ENCODE data around the gene PLCB1. TPM values are rescaled to one million over a fixed set of nuclear protein-coding genes. Genes with fewer than 3 reads are reported as not detected.

Gene PLCB1
- total RNA-seq, 1 experiment from 2014 or later: 11.3 TPM

GRCh38 chr20:8388707-8389106, 256.6 kb downstream of the PLCB1 start (continued):
- TF ChIP-seq SMAD4 (CRISPR knock-in tag; IDR thresholded peaks at IDR 0.05): no peak
- TF ChIP-seq, protein P1, sequence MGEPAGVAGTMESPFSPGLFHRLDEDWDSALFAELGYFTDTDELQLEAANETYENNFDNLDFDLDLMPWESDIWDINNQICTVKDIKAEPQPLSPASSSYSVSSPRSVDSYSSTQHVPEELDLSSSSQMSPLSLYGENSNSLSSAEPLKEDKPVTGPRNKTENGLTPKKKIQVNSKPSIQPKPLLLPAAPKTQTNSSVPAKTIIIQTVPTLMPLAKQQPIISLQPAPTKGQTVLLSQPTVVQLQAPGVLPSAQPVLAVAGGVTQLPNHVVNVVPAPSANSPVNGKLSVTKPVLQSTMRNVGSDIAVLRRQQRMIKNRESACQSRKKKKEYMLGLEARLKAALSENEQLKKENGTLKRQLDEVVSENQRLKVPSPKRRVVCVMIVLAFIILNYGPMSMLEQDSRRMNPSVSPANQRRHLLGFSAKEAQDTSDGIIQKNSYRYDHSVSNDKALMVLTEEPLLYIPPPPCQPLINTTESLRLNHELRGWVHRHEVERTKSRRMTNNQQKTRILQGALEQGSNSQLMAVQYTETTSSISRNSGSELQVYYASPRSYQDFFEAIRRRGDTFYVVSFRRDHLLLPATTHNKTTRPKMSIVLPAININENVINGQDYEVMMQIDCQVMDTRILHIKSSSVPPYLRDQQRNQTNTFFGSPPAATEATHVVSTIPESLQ (CRISPR knock-in tag; IDR thresholded peaks at IDR 0.05): no peak
- TF ChIP-seq SOX15 (CRISPR knock-in tag; IDR thresholded peaks at IDR 0.05): no peak
- no peak for TF ChIP-seq FOXK1 (CRISPR knock-in tag; IDR thresholded peaks at IDR 0.05)
- TF ChIP-seq SP1 (CRISPR knock-in tag; conservative IDR thresholded peaks at IDR 0.05): no peak
- TF ChIP-seq GABPB1 (CRISPR knock-in tag; IDR thresholded peaks at IDR 0.05): no peak

GRCh38 chr20:8389381-8390036, 257.4 kb downstream of the PLCB1 start:
- Mint-ChIP-seq H3K9me3 (peaks cover 2% of the 10 kb centered on the region; the same call in 1 of the 2 replicates), H3K36me3 (no peaks in the 10 kb centered on the region), H3K27me3 (ENCODE audit: low read depth) (no peaks in the 10 kb centered on the region), H3K4me1 (peaks cover 7% of the 10 kb centered on the region), H3K27ac (no peak overlapping the region), H3K4me3 (no peak overlapping the region)
- no peak for TF ChIP-seq ELF4 (CRISPR knock-in tag; IDR thresholded peaks at IDR 0.05; ENCODE audit: low read depth)
- TF ChIP-seq, protein P2, sequence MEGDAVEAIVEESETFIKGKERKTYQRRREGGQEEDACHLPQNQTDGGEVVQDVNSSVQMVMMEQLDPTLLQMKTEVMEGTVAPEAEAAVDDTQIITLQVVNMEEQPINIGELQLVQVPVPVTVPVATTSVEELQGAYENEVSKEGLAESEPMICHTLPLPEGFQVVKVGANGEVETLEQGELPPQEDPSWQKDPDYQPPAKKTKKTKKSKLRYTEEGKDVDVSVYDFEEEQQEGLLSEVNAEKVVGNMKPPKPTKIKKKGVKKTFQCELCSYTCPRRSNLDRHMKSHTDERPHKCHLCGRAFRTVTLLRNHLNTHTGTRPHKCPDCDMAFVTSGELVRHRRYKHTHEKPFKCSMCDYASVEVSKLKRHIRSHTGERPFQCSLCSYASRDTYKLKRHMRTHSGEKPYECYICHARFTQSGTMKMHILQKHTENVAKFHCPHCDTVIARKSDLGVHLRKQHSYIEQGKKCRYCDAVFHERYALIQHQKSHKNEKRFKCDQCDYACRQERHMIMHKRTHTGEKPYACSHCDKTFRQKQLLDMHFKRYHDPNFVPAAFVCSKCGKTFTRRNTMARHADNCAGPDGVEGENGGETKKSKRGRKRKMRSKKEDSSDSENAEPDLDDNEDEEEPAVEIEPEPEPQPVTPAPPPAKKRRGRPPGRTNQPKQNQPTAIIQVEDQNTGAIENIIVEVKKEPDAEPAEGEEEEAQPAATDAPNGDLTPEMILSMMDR (IDR thresholded peaks at IDR 0.05): peak; percentile 22; the same call in 1 of the 2 replicates
- POLR2A ChIA-PET: no interaction called here
- CTCF ChIA-PET: interaction anchor here (0.8 to 1.6 kb wide), 4 partner anchors 9 to 333 kb away, joined by 3 to 5 read pairs (median 5); no protein-coding TSS in a partner anchor
- ATAC-seq (0 out of 2 replicates have a peak, but pooled peaks have one; percentile 26), DNase-seq (ENCODE audit: low spot score) (no peak)

DNA sequence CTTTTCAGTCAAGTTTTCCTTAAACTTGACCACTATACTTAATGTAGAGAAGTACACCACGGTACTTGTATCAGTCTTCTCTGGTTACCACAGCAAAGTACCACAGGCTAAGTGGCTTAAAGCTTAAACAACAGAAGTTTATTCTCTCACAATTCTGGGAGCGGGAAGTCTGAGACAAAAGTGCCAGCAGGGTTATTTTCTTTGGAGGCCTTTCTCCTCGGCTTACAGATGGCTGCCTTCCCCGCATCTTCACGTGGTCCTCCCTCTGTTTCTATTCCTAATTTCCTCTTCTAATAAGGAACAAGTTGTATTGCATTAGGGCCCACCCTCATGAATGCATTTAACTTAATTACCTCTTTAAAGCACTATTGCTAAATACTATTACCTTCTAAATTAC, 258.0 kb downstream of the PLCB1 start:
- no peaks in the 10 kb centered on the region for H3K36me3 Mint-ChIP-seq

More for the DNA sequence above, 258.0 kb downstream of the PLCB1 start:
- H3K27me3 Mint-ChIP-seq (ENCODE audit: low read depth): no peaks in the 10 kb centered on the region
- POLR2A ChIA-PET: no interaction called here
- TF ChIP-seq USF2 (CRISPR knock-in tag; IDR thresholded peaks at IDR 0.05) (no peak), E2F1 (CRISPR knock-in tag; IDR thresholded peaks at IDR 0.05) (no peak), ZNF416 (CRISPR knock-in tag; IDR thresholded peaks at IDR 0.05) (no peak), SP1 (CRISPR knock-in tag; conservative IDR thresholded peaks at IDR 0.05) (no peak), ZNF263 (CRISPR knock-in tag; IDR thresholded peaks at IDR 0.05; ENCODE audit: low read depth) (no peak), OVOL2 (CRISPR knock-in tag; IDR thresholded peaks at IDR 0.05; ENCODE audit: borderline replicate concordance) (no peak), NR1H2 (CRISPR knock-in tag; IDR thresholded peaks at IDR 0.05) (no peak), ZNF396 (CRISPR knock-in tag; IDR thresholded peaks at IDR 0.05; ENCODE audit: borderline replicate concordance) (no peak), ESRRA (CRISPR knock-in tag; IDR thresholded peaks at IDR 0.05; ENCODE audit: borderline replicate concordance) (no peak), ZNF219 (CRISPR knock-in tag; IDR thresholded peaks at IDR 0.05; ENCODE audit: borderline replicate concordance) (no peak), PRRX2 (CRISPR knock-in tag; IDR thresholded peaks at IDR 0.05) (no peak), ZNF232 (CRISPR knock-in tag; IDR thresholded peaks at IDR 0.05) (no peak), ZNF121 (CRISPR knock-in tag; IDR thresholded peaks at IDR 0.05) (no peak)
- TF ChIP-seq, protein P3, sequence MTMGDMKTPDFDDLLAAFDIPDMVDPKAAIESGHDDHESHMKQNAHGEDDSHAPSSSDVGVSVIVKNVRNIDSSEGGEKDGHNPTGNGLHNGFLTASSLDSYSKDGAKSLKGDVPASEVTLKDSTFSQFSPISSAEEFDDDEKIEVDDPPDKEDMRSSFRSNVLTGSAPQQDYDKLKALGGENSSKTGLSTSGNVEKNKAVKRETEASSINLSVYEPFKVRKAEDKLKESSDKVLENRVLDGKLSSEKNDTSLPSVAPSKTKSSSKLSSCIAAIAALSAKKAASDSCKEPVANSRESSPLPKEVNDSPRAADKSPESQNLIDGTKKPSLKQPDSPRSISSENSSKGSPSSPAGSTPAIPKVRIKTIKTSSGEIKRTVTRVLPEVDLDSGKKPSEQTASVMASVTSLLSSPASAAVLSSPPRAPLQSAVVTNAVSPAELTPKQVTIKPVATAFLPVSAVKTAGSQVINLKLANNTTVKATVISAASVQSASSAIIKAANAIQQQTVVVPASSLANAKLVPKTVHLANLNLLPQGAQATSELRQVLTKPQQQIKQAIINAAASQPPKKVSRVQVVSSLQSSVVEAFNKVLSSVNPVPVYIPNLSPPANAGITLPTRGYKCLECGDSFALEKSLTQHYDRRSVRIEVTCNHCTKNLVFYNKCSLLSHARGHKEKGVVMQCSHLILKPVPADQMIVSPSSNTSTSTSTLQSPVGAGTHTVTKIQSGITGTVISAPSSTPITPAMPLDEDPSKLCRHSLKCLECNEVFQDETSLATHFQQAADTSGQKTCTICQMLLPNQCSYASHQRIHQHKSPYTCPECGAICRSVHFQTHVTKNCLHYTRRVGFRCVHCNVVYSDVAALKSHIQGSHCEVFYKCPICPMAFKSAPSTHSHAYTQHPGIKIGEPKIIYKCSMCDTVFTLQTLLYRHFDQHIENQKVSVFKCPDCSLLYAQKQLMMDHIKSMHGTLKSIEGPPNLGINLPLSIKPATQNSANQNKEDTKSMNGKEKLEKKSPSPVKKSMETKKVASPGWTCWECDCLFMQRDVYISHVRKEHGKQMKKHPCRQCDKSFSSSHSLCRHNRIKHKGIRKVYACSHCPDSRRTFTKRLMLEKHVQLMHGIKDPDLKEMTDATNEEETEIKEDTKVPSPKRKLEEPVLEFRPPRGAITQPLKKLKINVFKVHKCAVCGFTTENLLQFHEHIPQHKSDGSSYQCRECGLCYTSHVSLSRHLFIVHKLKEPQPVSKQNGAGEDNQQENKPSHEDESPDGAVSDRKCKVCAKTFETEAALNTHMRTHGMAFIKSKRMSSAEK (CRISPR knock-in tag; IDR thresholded peaks at IDR 0.05; ENCODE audit: borderline replicate concordance): no peak
- TF ChIP-seq, protein P4, sequence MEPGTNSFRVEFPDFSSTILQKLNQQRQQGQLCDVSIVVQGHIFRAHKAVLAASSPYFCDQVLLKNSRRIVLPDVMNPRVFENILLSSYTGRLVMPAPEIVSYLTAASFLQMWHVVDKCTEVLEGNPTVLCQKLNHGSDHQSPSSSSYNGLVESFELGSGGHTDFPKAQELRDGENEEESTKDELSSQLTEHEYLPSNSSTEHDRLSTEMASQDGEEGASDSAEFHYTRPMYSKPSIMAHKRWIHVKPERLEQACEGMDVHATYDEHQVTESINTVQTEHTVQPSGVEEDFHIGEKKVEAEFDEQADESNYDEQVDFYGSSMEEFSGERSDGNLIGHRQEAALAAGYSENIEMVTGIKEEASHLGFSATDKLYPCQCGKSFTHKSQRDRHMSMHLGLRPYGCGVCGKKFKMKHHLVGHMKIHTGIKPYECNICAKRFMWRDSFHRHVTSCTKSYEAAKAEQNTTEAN (CRISPR knock-in tag; IDR thresholded peaks at IDR 0.05): no peak
- H3K27ac Mint-ChIP-seq: no peak overlapping the region
- H3K9me3 Mint-ChIP-seq: no peaks in the 10 kb centered on the region
- DNase-seq (ENCODE audit: low spot score): no peak
- no peak for ATAC-seq
- H3K4me1 Mint-ChIP-seq: peaks cover 6% of the 10 kb centered on the region
- CTCF ChIA-PET: interaction anchor here (0.8 to 1.6 kb wide), 5 partner anchors 9 to 333 kb away, joined by 3 to 5 read pairs (median 5); no protein-coding TSS in a partner anchor
- no peak overlapping the region for H3K4me3 Mint-ChIP-seq

Data from WTC11 (cell line).